ENCODE results near the gene MPC1L.

MPC1L gene

GRCh38 chrX:40578039-40578695 lies 45.1 kb upstream of the MPC1L start:
- TF ChIP-seq CTCF (IDR thresholded peaks at IDR 0.05; ENCODE audit: insufficient read depth, low read length) = no peak
- no peak for TF ChIP-seq SPI1 (IDR thresholded peaks at IDR 0.05; ENCODE audit: borderline replicate concordance, low read depth)
- TF ChIP-seq REST (IDR thresholded peaks at IDR 0.05; ENCODE audit: insufficient replicate concordance, low read depth) = no peak
- TF ChIP-seq POLR2AphosphoS5 (IDR thresholded peaks at IDR 0.05; ENCODE audit: low read depth) = no peak
- no peak for TF ChIP-seq GABPA (IDR thresholded peaks at IDR 0.05; ENCODE audit: low read depth)
- H3K4me3 ChIP-seq (replicated peaks; ENCODE audit: insufficient read depth, low read length) = no peak overlapping the region
- DNase-seq (ENCODE audit: low read depth in 1 of 2, low spot score in 1 of 2) = peak in 1 of 2 experiments; percentile 22
- H3K27ac ChIP-seq (replicated peaks) = peak overlapping the region; percentile 65
- no peaks in the 10 kb centered on the region for H3K27me3 ChIP-seq (ENCODE audit: insufficient read depth, poor library complexity, severe bottlenecking)

- H3K27me3 ChIP-seq (ENCODE audit: insufficient read depth, poor library complexity, severe bottlenecking) = no peaks in the 10 kb centered on the region
- peak in 1 of 2 experiments; percentile 31 for DNase-seq (ENCODE audit: low read depth in 1 of 2, low spot score in 1 of 2)
- peak overlapping the region; percentile 65 for H3K27ac ChIP-seq (replicated peaks)
- H3K4me3 ChIP-seq (replicated peaks; ENCODE audit: insufficient read depth, low read length) = no peak overlapping the region
- TF ChIP-seq POLR2AphosphoS5 (IDR thresholded peaks at IDR 0.05; ENCODE audit: low read depth) (no peak), CTCF (IDR thresholded peaks at IDR 0.05; ENCODE audit: insufficient read depth, low read length) (no peak), GABPA (IDR thresholded peaks at IDR 0.05; ENCODE audit: low read depth) (no peak), SPI1 (IDR thresholded peaks at IDR 0.05; ENCODE audit: borderline replicate concordance, low read depth) (peak; percentile 62; the same call in 1 of the 2 replicates), REST (IDR thresholded peaks at IDR 0.05; ENCODE audit: insufficient replicate concordance, low read depth) (no peak)
Measured at GRCh38 chrX:40579141-40579540, 44.1 kb upstream of the MPC1L start.

- Histone ChIP-seq H3K4me3 (replicated peaks; ENCODE audit: insufficient read depth, low read length) (peak overlapping the region; percentile 56), H3K27me3 (ENCODE audit: insufficient read depth, poor library complexity, severe bottlenecking) (no peaks in the 10 kb centered on the region), H3K27ac (replicated peaks) (peak overlapping the region; percentile 65)
- TF ChIP-seq REST (IDR thresholded peaks at IDR 0.05; ENCODE audit: insufficient replicate concordance, low read depth) = no peak
- no peak for TF ChIP-seq SPI1 (IDR thresholded peaks at IDR 0.05; ENCODE audit: borderline replicate concordance, low read depth)
- no peak for TF ChIP-seq POLR2AphosphoS5 (IDR thresholded peaks at IDR 0.05; ENCODE audit: low read depth)
- TF ChIP-seq CTCF (IDR thresholded peaks at IDR 0.05; ENCODE audit: insufficient read depth, low read length) = no peak
- no peak for TF ChIP-seq GABPA (IDR thresholded peaks at IDR 0.05; ENCODE audit: low read depth)
- peak in 1 of 2 experiments; percentile 5 for DNase-seq (ENCODE audit: low read depth in 1 of 2, low spot score in 1 of 2)
Measured at GRCh38 chrX:40579900-40580536, 43.2 kb upstream of the MPC1L start.

Data from HL-60 (cell line).